Mesendoderm (in vitro differentiated cells): ENCODE measurements around the gene IFT80.
A peak's percentile ranks its signal among the peaks of the same experiment; 100 is the strongest.
"Not testable (repeated sequence)": the region's sequence is repeated elsewhere in the genome, so short reads cannot be mapped to it uniquely, and the experiment has no call there.

Experiments used
- DNase-seq: peaks from one replicate; pipeline ENCODE4 v3.0.0; 2013
- H2AK5ac ChIP-seq: 2 replicates; pipeline ENCODE4 v1.6.1; 2013; ENCODE audit warnings: low read length, inconsistent platforms
- H2BK120ac ChIP-seq: 2 replicates; pipeline ENCODE4 v1.6.1; 2013; ENCODE audit warnings: low read depth, mild to moderate bottlenecking, low read length, moderate library complexity, mixed read lengths
- H2BK15ac ChIP-seq: replicated peaks from 2 replicates; pipeline ENCODE4 v1.6.1; 2013; ENCODE audit warnings: low read depth, mild to moderate bottlenecking, moderate library complexity
- H2BK5ac ChIP-seq: 2 replicates; pipeline ENCODE4 v1.6.1; 2013; ENCODE audit warnings: low read length, inconsistent platforms
- H3K18ac ChIP-seq: 2 replicates; pipeline ENCODE4 v1.6.1; 2013; ENCODE audit warnings: mild to moderate bottlenecking, low read length, mixed read lengths
- H3K23ac ChIP-seq: one replicate; pipeline ENCODE4 v1.6.1; 2013; ENCODE audit warnings: low read length
- H3K27ac ChIP-seq: 2 replicates; pipeline ENCODE4 v1.5.1; 2013; ENCODE audit warnings: low read depth, mild to moderate bottlenecking, inconsistent platforms, low read length, moderate library complexity
- H3K27me3 ChIP-seq: 2 replicates; pipeline ENCODE4 v1.6.1; 2013; ENCODE audit warnings: low read length, control low read depth, mild to moderate bottlenecking, inconsistent platforms; ENCODE audit not compliant: insufficient read depth, poor library complexity
- H3K36me3 ChIP-seq: 2 replicates; pipeline ENCODE4 v1.6.1; 2013; ENCODE audit warnings: low read length, inconsistent platforms; ENCODE audit not compliant: control insufficient read depth, insufficient read depth
- H3K4ac ChIP-seq: one replicate; pipeline ENCODE4 v1.6.1; 2013; ENCODE audit warnings: low read depth, mild to moderate bottlenecking, low read length, moderate library complexity
- H3K4me1 ChIP-seq: 2 replicates; pipeline ENCODE4 v1.6.1; 2013; ENCODE audit warnings: low read depth, low read length, inconsistent platforms; ENCODE audit not compliant: control insufficient read depth
- H3K4me2 ChIP-seq: 2 replicates; pipeline ENCODE4 v1.6.1; 2013; ENCODE audit warnings: low read length
- H3K4me3 ChIP-seq: 2 replicates; pipeline ENCODE4 v1.5.1; 2013; ENCODE audit warnings: mild to moderate bottlenecking, low read length
- H3K56ac ChIP-seq: one replicate; pipeline ENCODE4 v1.6.1; 2013; ENCODE audit warnings: low read length
- H3K79me1 ChIP-seq: 2 replicates; pipeline ENCODE4 v1.6.1; 2013; ENCODE audit warnings: low read length, inconsistent platforms
- H3K79me2 ChIP-seq: 2 replicates; pipeline ENCODE4 v1.6.1; 2013; ENCODE audit warnings: mild to moderate bottlenecking, low read length; ENCODE audit not compliant: control insufficient read depth, insufficient read depth
- H3K9ac ChIP-seq: 2 replicates; pipeline ENCODE4 v1.6.1; 2013; ENCODE audit warnings: low read length, inconsistent platforms
- H4K5ac ChIP-seq: one replicate; pipeline ENCODE4 v1.6.1; 2013; ENCODE audit warnings: low read length
- H4K8ac ChIP-seq: one replicate; pipeline ENCODE4 v1.6.1; 2013; ENCODE audit warnings: low read depth, mild to moderate bottlenecking, control low read depth, low read length, moderate library complexity
- WGBS: extraction: QIAGEN DNeasy Blood & Tissue Kit; methylation state at CpG from one replicate; pipeline ENCODE4 v1.1.7; 2013; ENCODE audit warnings: low lambda C conversion rate, missing lambda C conversion rate; ENCODE audit not compliant: insufficient coverage; ENCODE audit errors: extremely low coverage; 5-methylcytosine and 5-hydroxymethylcytosine counted together

IFT80 gene

GRCh38 chr3:160245261-160245800 lies 153.7 kb downstream of the IFT80 start:
- peak; percentile 27 for DNase-seq
- no peaks in the 10 kb centered on the region for H3K79me2 ChIP-seq
- H3K23ac ChIP-seq = no peak overlapping the region
- no peaks in the 10 kb centered on the region for H3K79me1 ChIP-seq
- no peaks in the 10 kb centered on the region for H3K36me3 ChIP-seq
- no peak overlapping the region for H4K8ac ChIP-seq
- no peak overlapping the region for H2BK120ac ChIP-seq
- no peaks in the 10 kb centered on the region for H3K27me3 ChIP-seq
- no peak overlapping the region for H3K4me2 ChIP-seq
- no CpG with 5 or more reads among the region's 9 CpGs for WGBS
- H3K4me3 ChIP-seq = no peak overlapping the region
- H2AK5ac ChIP-seq = no peak overlapping the region
- H3K18ac ChIP-seq = no peak overlapping the region
- H3K56ac ChIP-seq = no peak overlapping the region
- H3K4ac ChIP-seq = no peak overlapping the region
- H2BK5ac ChIP-seq = no peak overlapping the region
- no peaks in the 10 kb centered on the region for H3K4me1 ChIP-seq
- no peak overlapping the region for H3K9ac ChIP-seq
- no peak overlapping the region for H3K27ac ChIP-seq
- no peak overlapping the region for H4K5ac ChIP-seq
- no peak overlapping the region for H2BK15ac ChIP-seq

- not testable (repeated sequence) for H3K4me1 ChIP-seq, H3K9ac ChIP-seq
- WGBS = no CpG with 5 or more reads among the region's 6 CpGs
Measured at GRCh38 chr3:160240719-160241118, 158.3 kb downstream of the IFT80 start.

DNA sequence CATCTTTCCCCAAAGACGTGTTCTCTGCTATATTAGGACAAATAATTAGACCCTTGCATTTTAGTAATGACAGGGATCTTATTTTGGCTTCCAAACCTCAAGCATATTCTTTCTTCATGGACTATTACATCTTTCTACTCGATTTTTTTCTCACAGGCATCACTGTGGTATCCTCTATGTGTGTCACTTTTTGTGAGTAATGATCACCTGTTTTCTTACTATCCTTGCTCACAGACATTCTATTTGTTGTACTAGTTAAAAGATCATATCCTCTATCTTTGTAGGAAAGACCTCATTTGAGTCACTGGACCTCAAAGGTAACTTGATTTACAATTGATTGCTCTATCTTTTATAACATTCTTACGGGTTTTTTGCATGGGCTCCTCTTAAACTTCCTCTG lies 167.0 kb downstream of the IFT80 start:
- H3K4ac ChIP-seq = no peak overlapping the region
- no peak overlapping the region for H3K4me3 ChIP-seq
- H3K56ac ChIP-seq = no peak overlapping the region
- no peak for DNase-seq
- H2BK120ac ChIP-seq = no peak overlapping the region
- H3K79me1 ChIP-seq = no peaks in the 10 kb centered on the region
- H3K4me2 ChIP-seq = no peak overlapping the region
- no peaks in the 10 kb centered on the region for H3K79me2 ChIP-seq
- no peak overlapping the region for H3K9ac ChIP-seq
- H3K27ac ChIP-seq = no peak overlapping the region
- H2AK5ac ChIP-seq = no peak overlapping the region
- H2BK15ac ChIP-seq = no peak overlapping the region
- H3K36me3 ChIP-seq = no peaks in the 10 kb centered on the region
- H4K5ac ChIP-seq = no peak overlapping the region
- H3K4me1 ChIP-seq = no peaks in the 10 kb centered on the region
- H2BK5ac ChIP-seq = no peak overlapping the region
- no CpG with 5 or more reads among the region's 3 CpGs for WGBS
- H3K18ac ChIP-seq = no peak overlapping the region
- H4K8ac ChIP-seq = no peak overlapping the region
- H3K27me3 ChIP-seq = peaks cover 2% of the 10 kb centered on the region
- H3K23ac ChIP-seq = no peak overlapping the region

More at GRCh38 chr3:160240719-160241118, 158.3 kb downstream of the IFT80 start:
- H3K23ac ChIP-seq, H3K27me3 ChIP-seq, H4K5ac ChIP-seq, H4K8ac ChIP-seq, H3K79me2 ChIP-seq, H2BK120ac ChIP-seq, H3K4me2 ChIP-seq, H3K4me3 ChIP-seq, H3K79me1 ChIP-seq, H2BK5ac ChIP-seq, H3K18ac ChIP-seq, H3K56ac ChIP-seq, H3K4ac ChIP-seq, H3K27ac ChIP-seq, H3K36me3 ChIP-seq, H2BK15ac ChIP-seq, H2AK5ac ChIP-seq: not testable (repeated sequence)
- peak; percentile 30 for DNase-seq

DNA sequence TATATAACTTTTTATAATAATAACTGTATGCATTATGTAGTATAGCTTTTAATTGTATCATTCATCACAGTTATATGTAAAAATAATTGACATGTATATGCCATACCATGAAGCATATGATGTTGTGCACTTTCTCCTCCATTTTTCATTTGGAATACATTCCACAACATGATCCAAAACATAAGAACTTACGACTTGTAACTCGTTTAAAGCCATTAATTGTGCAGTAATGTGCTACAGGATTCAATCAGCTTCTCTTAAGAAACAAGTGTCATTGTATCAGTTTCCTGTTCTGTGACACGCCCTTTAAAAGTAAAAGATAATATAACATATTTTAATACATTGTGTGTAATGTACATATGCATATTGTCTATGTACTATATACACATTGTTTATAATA lies 171.6 kb downstream of the IFT80 start:
- Histone ChIP-seq H3K4me3 (no peak overlapping the region), H3K56ac (no peak overlapping the region), H2BK5ac (no peak overlapping the region), H3K18ac (no peak overlapping the region), H3K4ac (no peak overlapping the region), H3K27ac (no peak overlapping the region), H3K79me2 (no peaks in the 10 kb centered on the region), H3K4me2 (no peak overlapping the region), H4K8ac (no peak overlapping the region), H2BK15ac (no peak overlapping the region), H3K23ac (no peak overlapping the region), H3K4me1 (peaks cover 4% of the 10 kb centered on the region), H3K9ac (no peak overlapping the region), H2BK120ac (no peak overlapping the region), H3K27me3 (peaks cover 5% of the 10 kb centered on the region), H2AK5ac (no peak overlapping the region), H3K36me3 (no peaks in the 10 kb centered on the region), H3K79me1 (no peaks in the 10 kb centered on the region), H4K5ac (no peak overlapping the region)
- WGBS = no CpG with 5 or more reads among the region's 3 CpGs
- no peak for DNase-seq

DNA sequence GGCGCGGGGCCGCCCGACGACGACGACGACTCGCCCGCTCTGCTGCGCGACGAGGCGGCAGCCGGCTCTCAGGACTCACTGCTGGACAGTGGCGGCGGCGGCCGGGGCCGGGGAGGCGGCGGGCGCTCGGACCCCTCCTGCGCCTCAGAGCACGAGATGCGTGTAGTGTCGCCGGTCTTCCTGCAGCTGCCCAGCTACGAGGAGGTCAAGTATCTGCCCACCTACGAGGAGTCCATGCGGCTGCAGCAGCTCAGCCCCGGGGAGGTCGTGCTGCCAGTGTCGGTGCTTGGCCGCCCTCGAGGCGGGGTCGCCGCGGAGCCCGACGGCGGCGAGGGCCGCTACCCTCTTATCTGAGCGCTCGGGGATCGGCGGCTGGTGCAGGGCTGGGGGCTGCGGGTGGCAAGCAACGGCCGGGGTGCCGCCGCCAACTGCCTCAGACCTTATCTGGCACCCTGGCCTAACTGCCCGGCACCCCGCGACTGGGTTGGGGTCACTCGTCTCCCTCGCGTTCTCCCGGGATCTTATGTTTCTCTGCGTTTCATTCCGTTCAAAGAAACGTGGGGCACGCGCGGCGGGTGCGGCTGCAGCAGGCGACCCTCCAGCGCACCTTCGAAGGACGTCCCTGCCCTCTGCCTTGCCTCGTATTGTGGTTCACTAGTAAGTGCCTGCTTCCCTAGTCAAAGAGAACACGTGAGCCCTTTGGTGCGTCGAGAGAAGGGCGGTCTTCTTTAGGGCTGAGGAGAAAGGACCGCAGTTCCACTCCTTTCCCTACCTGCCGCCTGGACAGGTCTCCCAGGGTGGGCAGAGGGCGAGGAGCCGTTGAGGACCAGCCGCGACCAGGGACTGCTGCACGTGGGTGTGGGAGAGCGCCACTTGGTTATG lies 172.8 kb downstream of the IFT80 start:
- Histone ChIP-seq H3K23ac (no peak overlapping the region), H3K4ac (no peak overlapping the region), H2BK5ac (no peak overlapping the region), H2BK15ac (no peak overlapping the region), H3K36me3 (no peaks in the 10 kb centered on the region), H3K9ac (peak overlapping the region; percentile 28), H4K5ac (no peak overlapping the region), H3K56ac (peak overlapping the region; percentile 67), H2AK5ac (no peak overlapping the region), H3K4me3 (peak overlapping the region; percentile 29), H3K4me2 (peak overlapping the region; percentile 83), H3K79me1 (no peaks in the 10 kb centered on the region), H3K18ac (no peak overlapping the region), H4K8ac (no peak overlapping the region), H3K4me1 (peaks cover 4% of the 10 kb centered on the region), H3K79me2 (no peaks in the 10 kb centered on the region), H2BK120ac (no peak overlapping the region), H3K27me3 (peaks cover 5% of the 10 kb centered on the region), H3K27ac (no peak overlapping the region)
- WGBS = no CpG with 5 or more reads among the region's 87 CpGs
- DNase-seq = peak; percentile 58
